Breast epithelium (tissue), 4 donors: ENCODE results near the gene ABCE1. TPM values are rescaled to one million over a fixed set of nuclear protein-coding genes. Genes with fewer than 3 reads are reported as not detected.

Experiments used
- DNase-seq, 2 donors: peaks; one replicate each; pipeline ENCODE4 v3.0.0-alpha.2; 2019; ENCODE audit warnings: low spot score in 2 of 2
- H3K27ac ChIP-seq, 2 donors: fragments of 200-600 bp; sonication (generic) in 1 of 2; one replicate each; pipeline ENCODE4 v1.5.1; 2016 to 2019; ENCODE audit warnings: mild to moderate bottlenecking in 1 of 2
- H3K27me3 ChIP-seq, 2 donors: fragments of 200-600 bp; sonication (generic) in 1 of 2; one replicate each; pipeline versions ENCODE4 v1.5.1 to v1.6.0; 2017 to 2019; ENCODE audit warnings: control low read depth in 1 of 2, mild to moderate bottlenecking in 1 of 2
- H3K36me3 ChIP-seq: fragments of 200-600 bp; one replicate; pipeline ENCODE4 v1.5.1; 2019
- H3K4me1 ChIP-seq, 2 donors: fragments of 200-600 bp; sonication (generic); one replicate each; pipeline ENCODE4 v1.5.1; 2016 to 2019; ENCODE audit warnings: control low read depth in 1 of 2
- H3K4me3 ChIP-seq, 3 donors: fragments of 200-600 bp; sonication (generic); 1 replicate in 2 of 3; 2 replicates in 1 of 3; pipeline ENCODE4 v1.5.1; 2016 to 2019; ENCODE audit warnings: mild to moderate bottlenecking in 3 of 3, moderate library complexity in 2 of 3
- H3K9me3 ChIP-seq, 2 donors: fragments of 200-600 bp; sonication (generic) in 1 of 2; one replicate each; pipeline ENCODE4 v1.5.1; 2016 to 2019; ENCODE audit warnings: control low read depth in 1 of 2
- CTCF ChIP-seq, 3 donors: fragments of 450-650 bp; IDR thresholded peaks; one replicate each; pipeline ENCODE4 v1.5.1; 2016 to 2017; ENCODE audit warnings: antibody characterized with exemption in 3 of 3, mild to moderate bottlenecking in 3 of 3, moderate library complexity in 3 of 3
- POLR2A ChIP-seq: fragments of 450-650 bp; IDR thresholded peaks from one replicate; pipeline ENCODE4 v1.6.1; 2016; ENCODE audit warnings: antibody characterized with exemption, mild to moderate bottlenecking, moderate library complexity
- POLR2AphosphoS5 ChIP-seq, 3 donors: sonication (generic); formaldehyde crosslinking; IDR thresholded peaks; one replicate each; pipeline ENCODE4 v1.6.1; 2017; ENCODE audit warnings: antibody characterized with exemption in 3 of 3
- intact Hi-C: fragments of 100-400 bp; cut with DNase I; formaldehyde crosslinking; loops from one replicate; pipeline ENCODE4 v1.15.1; 2023; ENCODE audit warnings: low total_unique reads
- total RNA-seq, 3 donors: library from RNA; depleted of rRNA; stranded (reverse); fragments of >200 nt; gene quantifications; one replicate each; pipeline ENCODE4 v1.1.0, GENCODE V29; 2016

The ABCE1 gene
- total RNA-seq, 3 donors from 2014 or later, result 56.8 to 85.2 (median 78.0) TPM

GRCh38 chr4:145156986-145157385, 58.9 kb downstream of the ABCE1 start:
- intact Hi-C loops, result no loop called here
- Histone ChIP-seq H3K4me1 (no peaks in the 10 kb centered on the region), H3K9me3 (no peaks in the 10 kb centered on the region), H3K27ac (no peak overlapping the region), H3K36me3 (no peaks in the 10 kb centered on the region), H3K4me3 (no peak overlapping the region), H3K27me3 (no peaks in the 10 kb centered on the region)
- TF ChIP-seq CTCF (IDR thresholded peaks at IDR 0.05), result no peak
- TF ChIP-seq POLR2A, result no peak
- TF ChIP-seq POLR2AphosphoS5 (IDR thresholded peaks at IDR 0.05), result no peak
- no peak for DNase-seq

GRCh38 chr4:145161549-145161948, 63.4 kb downstream of the ABCE1 start:
- H3K27ac ChIP-seq, result no peak overlapping the region
- intact Hi-C loops, result no loop called here
- H3K36me3 ChIP-seq, result peaks cover 8% of the 10 kb centered on the region
- H3K9me3 ChIP-seq, result no peaks in the 10 kb centered on the region
- H3K27me3 ChIP-seq, result no peaks in the 10 kb centered on the region
- no peaks in the 10 kb centered on the region for H3K4me1 ChIP-seq
- TF ChIP-seq POLR2A (no peak), CTCF (IDR thresholded peaks at IDR 0.05) (no peak), POLR2AphosphoS5 (IDR thresholded peaks at IDR 0.05) (no peak)
- H3K4me3 ChIP-seq, result no peak overlapping the region
- DNase-seq, result no peak

GRCh38 chr4:145167887-145168286, 69.8 kb downstream of the ABCE1 start:
- Histone ChIP-seq H3K36me3 (peaks cover 6% of the 10 kb centered on the region), H3K9me3 (no peaks in the 10 kb centered on the region), H3K27ac (no peak overlapping the region), H3K27me3 (no peaks in the 10 kb centered on the region), H3K4me3 (no peak overlapping the region), H3K4me1 (no peaks in the 10 kb centered on the region)
- DNase-seq, result no peak
- intact Hi-C loops, result no loop called here
- TF ChIP-seq POLR2A (no peak), POLR2AphosphoS5 (IDR thresholded peaks at IDR 0.05) (no peak), CTCF (IDR thresholded peaks at IDR 0.05) (no peak)

- Histone ChIP-seq H3K4me1 (no peaks in the 10 kb centered on the region), H3K4me3 (no peak overlapping the region), H3K27ac (no peak overlapping the region), H3K36me3 (no peaks in the 10 kb centered on the region), H3K9me3 (no peaks in the 10 kb centered on the region), H3K27me3 (no peaks in the 10 kb centered on the region)
- no peak for TF ChIP-seq POLR2A
- no peak for TF ChIP-seq CTCF (IDR thresholded peaks at IDR 0.05)
- TF ChIP-seq POLR2AphosphoS5 (IDR thresholded peaks at IDR 0.05), result no peak
- DNase-seq, result no peak
- intact Hi-C loops, result no loop called here
These were observed 70.6 kb downstream of the ABCE1 start for GRCh38 chr4:145168581-145169187.

- no peaks in the 10 kb centered on the region for H3K27me3 ChIP-seq
- TF ChIP-seq POLR2AphosphoS5 (IDR thresholded peaks at IDR 0.05), result no peak
- TF ChIP-seq POLR2A, result no peak
- TF ChIP-seq CTCF (IDR thresholded peaks at IDR 0.05), result no peak
- H3K36me3 ChIP-seq, result no peaks in the 10 kb centered on the region
- H3K27ac ChIP-seq, result no peak overlapping the region
- no peaks in the 10 kb centered on the region for H3K9me3 ChIP-seq
- no peaks in the 10 kb centered on the region for H3K4me1 ChIP-seq
- DNase-seq, result no peak
- H3K4me3 ChIP-seq, result no peak overlapping the region
- intact Hi-C loops, result no loop called here
These were observed 72.1 kb downstream of the ABCE1 start for GRCh38 chr4:145170223-145170622.
